Suprapubic skin (tissue), 4 donors: ENCODE data around the gene LDLRAD2. TPM values are rescaled to one million over a fixed set of nuclear protein-coding genes. Genes with fewer than 3 reads are reported as not detected.

Experiments
- DNase-seq, 2 donors: peaks; one replicate each; pipeline ENCODE4 v3.0.0-alpha.2; 2019; ENCODE audit warnings: low spot score in 2 of 2
- H3K27ac ChIP-seq: fragments of 200-600 bp; sonication (generic); one replicate; pipeline ENCODE4 v1.5.1; 2019
- H3K27me3 ChIP-seq: fragments of 200-600 bp; sonication (generic); one replicate; pipeline ENCODE4 v1.5.1; 2019
- H3K36me3 ChIP-seq: fragments of 200-600 bp; sonication (generic); one replicate; pipeline ENCODE4 v1.5.1; 2019
- H3K4me1 ChIP-seq: fragments of 200-600 bp; sonication (generic); one replicate; pipeline ENCODE4 v1.5.1; 2019
- H3K4me3 ChIP-seq: fragments of 200-600 bp; sonication (generic); one replicate; pipeline ENCODE4 v1.5.1; 2019; ENCODE audit warnings: mild to moderate bottlenecking
- H3K9me3 ChIP-seq: fragments of 200-600 bp; sonication (generic); one replicate; pipeline ENCODE4 v1.5.1; 2019
- CTCF ChIP-seq, 2 donors: fragments of 200-600 bp in 1 of 2; fragments of 450-650 bp in 1 of 2; sonication (generic) in 1 of 2; IDR thresholded peaks; one replicate each; pipeline ENCODE4 v1.5.1; 2016 to 2019; ENCODE audit warnings: antibody characterized with exemption in 2 of 2, mild to moderate bottlenecking in 1 of 2, moderate library complexity in 1 of 2
- EP300 ChIP-seq: sonication (generic); formaldehyde crosslinking; IDR thresholded peaks from one replicate; pipeline ENCODE4 v1.6.1; 2017; ENCODE audit warnings: antibody characterized with exemption
- POLR2A ChIP-seq, 2 donors: fragments of 450-650 bp; IDR thresholded peaks; one replicate each; pipeline ENCODE4 v1.6.1; 2017; ENCODE audit warnings: antibody characterized with exemption in 2 of 2, mild to moderate bottlenecking in 2 of 2, moderate library complexity in 2 of 2
- POLR2AphosphoS5 ChIP-seq, 3 donors: sonication (generic); formaldehyde crosslinking; IDR thresholded peaks; one replicate each; pipeline ENCODE4 v1.6.1; 2017; ENCODE audit warnings: antibody characterized with exemption in 3 of 3
- WGBS: methylation state at CpG from one replicate; pipeline ENCODE4 v1.1.5; 2018; 5-methylcytosine and 5-hydroxymethylcytosine counted together
- total RNA-seq, 4 donors: library from RNA; depleted of rRNA; stranded (reverse); fragments of >200 nt; gene quantifications; one replicate each; pipeline ENCODE4 v1.1.0, GENCODE V29; 2016

LDLRAD2 gene
- total RNA-seq, 4 donors from 2014 or later, result 0.13 to 0.29 TPM; not detected in 2

- 90% methylated on average over 23 of the region's 27 CpGs for WGBS
- TF ChIP-seq POLR2A (IDR thresholded peaks at IDR 0.05), result no peak
- no peak for TF ChIP-seq CTCF (IDR thresholded peaks at IDR 0.05)
- no peak for TF ChIP-seq EP300
- no peak for TF ChIP-seq POLR2AphosphoS5 (IDR thresholded peaks at IDR 0.05)
- DNase-seq, result peak in 1 of 2 donors; percentile 52
- Histone ChIP-seq H3K4me1 (peaks cover under 1% of the 10 kb centered on the region), H3K4me3 (no peak overlapping the region), H3K36me3 (peaks cover 79% of the 10 kb centered on the region), H3K9me3 (no peaks in the 10 kb centered on the region), H3K27me3 (no peaks in the 10 kb centered on the region), H3K27ac (no peak overlapping the region)
Measured at GRCh38 chr1:21864730-21865129, 52.7 kb downstream of the LDLRAD2 start.

- 90% methylated on average over 4 of the region's 7 CpGs for WGBS
- peaks cover 74% of the 10 kb centered on the region for H3K36me3 ChIP-seq
- no peak for DNase-seq
Measured at GRCh38 chr1:21865609-21865942, 53.5 kb downstream of the LDLRAD2 start.

GRCh38 chr1:21865943-21866706 lies 54.1 kb downstream of the LDLRAD2 start:
- TF ChIP-seq POLR2A (IDR thresholded peaks at IDR 0.05) (no peak), POLR2AphosphoS5 (IDR thresholded peaks at IDR 0.05) (no peak), EP300 (no peak), CTCF (IDR thresholded peaks at IDR 0.05) (no peak)
- no peaks in the 10 kb centered on the region for H3K9me3 ChIP-seq
- 79% methylated on average over 9 of the region's 11 CpGs for WGBS
- H3K27ac ChIP-seq, result no peak overlapping the region
- DNase-seq, result no peak
- peaks cover 11% of the 10 kb centered on the region for H3K4me1 ChIP-seq
- peaks cover 74% of the 10 kb centered on the region for H3K36me3 ChIP-seq
- H3K27me3 ChIP-seq, result no peaks in the 10 kb centered on the region
- H3K4me3 ChIP-seq, result no peak overlapping the region

More at GRCh38 chr1:21865609-21865942, 53.5 kb downstream of the LDLRAD2 start:
- no peak overlapping the region for H3K27ac ChIP-seq
- no peak overlapping the region for H3K4me3 ChIP-seq
- TF ChIP-seq CTCF (IDR thresholded peaks at IDR 0.05) (no peak), EP300 (no peak), POLR2AphosphoS5 (IDR thresholded peaks at IDR 0.05) (no peak), POLR2A (IDR thresholded peaks at IDR 0.05) (no peak)
- no peaks in the 10 kb centered on the region for H3K9me3 ChIP-seq
- no peaks in the 10 kb centered on the region for H3K27me3 ChIP-seq
- H3K4me1 ChIP-seq, result peaks cover 8% of the 10 kb centered on the region

GRCh38 chr1:21866707-21867043 lies 54.6 kb downstream of the LDLRAD2 start:
- H3K27me3 ChIP-seq, result no peaks in the 10 kb centered on the region
- no peak overlapping the region for H3K27ac ChIP-seq
- no peak for TF ChIP-seq CTCF (IDR thresholded peaks at IDR 0.05)
- TF ChIP-seq EP300, result no peak
- peaks cover 74% of the 10 kb centered on the region for H3K36me3 ChIP-seq
- DNase-seq, result no peak
- 41% methylated on average over 1 of the region's 1 CpG for WGBS
- no peak overlapping the region for H3K4me3 ChIP-seq
- no peaks in the 10 kb centered on the region for H3K9me3 ChIP-seq
- peaks cover 11% of the 10 kb centered on the region for H3K4me1 ChIP-seq

GRCh38 chr1:21867451-21867996 lies 55.5 kb downstream of the LDLRAD2 start:
- H3K27ac ChIP-seq, result no peak overlapping the region
- H3K27me3 ChIP-seq, result no peaks in the 10 kb centered on the region
- no peak overlapping the region for H3K4me3 ChIP-seq
- H3K36me3 ChIP-seq, result peaks cover 74% of the 10 kb centered on the region
- TF ChIP-seq EP300 (no peak), POLR2A (IDR thresholded peaks at IDR 0.05) (no peak), POLR2AphosphoS5 (IDR thresholded peaks at IDR 0.05) (no peak), CTCF (IDR thresholded peaks at IDR 0.05) (no peak)
- DNase-seq, result no peak
- no peaks in the 10 kb centered on the region for H3K9me3 ChIP-seq
- 85% methylated on average over 5 of the region's 5 CpGs for WGBS
- peaks cover 17% of the 10 kb centered on the region for H3K4me1 ChIP-seq
